GM12874 (cell line): ENCODE measurements around the gene C19orf38.

ENCODE experiments used
- TF ChIP-seq, protein P1 (sequence below): IDR thresholded peaks from 2 replicates; pipeline ENCODE4 v1.5.1; 2011; ENCODE audit warnings: low read depth, mild to moderate bottlenecking, control low read depth, low read length, moderate library complexity; ENCODE audit not compliant: insufficient read depth

C19orf38 gene

DNA sequence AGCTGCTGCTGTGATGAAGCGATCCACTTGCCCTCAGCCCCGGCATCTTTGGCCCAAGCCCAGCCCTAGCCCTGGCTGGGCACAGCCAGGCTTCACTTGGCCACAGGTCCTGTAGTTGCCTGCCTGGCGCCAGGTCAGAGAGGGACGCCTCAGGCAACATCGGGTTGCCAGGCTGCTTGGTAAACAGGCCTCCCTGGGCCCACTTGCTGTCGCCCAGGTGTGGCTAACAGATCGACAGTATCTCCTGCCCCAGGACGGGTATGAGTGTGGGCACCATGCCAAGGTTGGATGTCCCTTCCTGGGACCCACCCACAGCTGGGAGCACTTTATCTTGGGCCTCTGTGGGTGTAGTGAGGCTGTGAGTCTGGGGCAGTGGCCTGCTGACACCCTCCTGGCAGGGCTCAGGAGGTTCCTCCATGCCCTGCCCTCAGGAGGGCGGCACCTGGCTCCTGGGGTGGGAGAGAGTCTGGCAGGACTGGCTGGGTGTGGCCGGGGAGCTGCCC is 51.0 kb downstream of the C19orf38 start:
- TF ChIP-seq, protein P1, sequence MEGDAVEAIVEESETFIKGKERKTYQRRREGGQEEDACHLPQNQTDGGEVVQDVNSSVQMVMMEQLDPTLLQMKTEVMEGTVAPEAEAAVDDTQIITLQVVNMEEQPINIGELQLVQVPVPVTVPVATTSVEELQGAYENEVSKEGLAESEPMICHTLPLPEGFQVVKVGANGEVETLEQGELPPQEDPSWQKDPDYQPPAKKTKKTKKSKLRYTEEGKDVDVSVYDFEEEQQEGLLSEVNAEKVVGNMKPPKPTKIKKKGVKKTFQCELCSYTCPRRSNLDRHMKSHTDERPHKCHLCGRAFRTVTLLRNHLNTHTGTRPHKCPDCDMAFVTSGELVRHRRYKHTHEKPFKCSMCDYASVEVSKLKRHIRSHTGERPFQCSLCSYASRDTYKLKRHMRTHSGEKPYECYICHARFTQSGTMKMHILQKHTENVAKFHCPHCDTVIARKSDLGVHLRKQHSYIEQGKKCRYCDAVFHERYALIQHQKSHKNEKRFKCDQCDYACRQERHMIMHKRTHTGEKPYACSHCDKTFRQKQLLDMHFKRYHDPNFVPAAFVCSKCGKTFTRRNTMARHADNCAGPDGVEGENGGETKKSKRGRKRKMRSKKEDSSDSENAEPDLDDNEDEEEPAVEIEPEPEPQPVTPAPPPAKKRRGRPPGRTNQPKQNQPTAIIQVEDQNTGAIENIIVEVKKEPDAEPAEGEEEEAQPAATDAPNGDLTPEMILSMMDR = no peak

DNA sequence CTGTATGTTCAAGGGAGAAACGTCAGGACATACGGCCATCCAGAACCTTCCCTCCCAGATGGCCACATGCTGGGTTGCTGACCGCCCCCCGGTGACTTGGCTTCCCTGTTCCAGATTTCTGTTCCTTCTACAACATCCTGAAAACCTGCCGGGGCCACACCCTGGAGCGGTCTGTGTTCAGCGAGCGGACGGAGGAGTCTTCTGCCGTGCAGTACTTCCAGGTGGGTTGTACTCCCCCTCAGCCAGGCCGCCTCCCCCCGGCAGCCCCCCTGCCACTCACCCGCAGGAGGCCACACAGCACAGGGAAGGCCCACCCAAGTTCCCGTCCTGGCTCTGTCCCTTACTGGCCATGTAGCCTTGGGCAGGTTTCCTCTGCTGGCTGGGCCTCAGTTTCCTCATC is 59.7 kb downstream of the C19orf38 start:
- TF ChIP-seq, protein P1 = no peak

DNA sequence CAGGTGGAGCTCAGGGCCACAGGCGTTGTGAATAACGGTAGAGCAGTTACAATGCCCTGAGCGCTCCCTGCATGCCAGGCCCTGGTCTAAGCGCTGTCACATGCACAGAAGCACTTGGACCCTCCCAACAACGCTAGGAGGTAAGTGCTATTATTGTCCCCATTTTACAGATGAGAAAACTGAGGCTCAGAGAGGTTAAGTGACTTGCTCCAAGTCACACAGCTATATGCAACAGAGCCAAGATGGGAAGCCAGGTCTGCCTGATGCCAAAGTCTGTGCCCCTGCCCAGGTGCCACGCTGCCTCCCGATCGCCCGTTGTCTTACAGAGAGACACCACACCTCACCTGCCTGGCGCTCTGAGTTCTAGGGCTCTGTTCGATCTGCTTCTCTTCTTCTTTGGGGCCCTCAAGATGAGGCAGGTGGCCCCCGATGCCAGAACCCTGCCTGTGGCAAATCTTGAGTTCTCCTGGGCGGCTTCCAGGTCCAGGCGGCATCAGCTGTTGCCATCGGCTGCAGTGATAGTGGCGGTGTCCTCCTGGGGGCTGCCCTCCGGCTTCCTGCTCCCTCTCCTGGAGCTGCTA is 60.3 kb downstream of the C19orf38 start:
- TF ChIP-seq, protein P1 = no peak

DNA sequence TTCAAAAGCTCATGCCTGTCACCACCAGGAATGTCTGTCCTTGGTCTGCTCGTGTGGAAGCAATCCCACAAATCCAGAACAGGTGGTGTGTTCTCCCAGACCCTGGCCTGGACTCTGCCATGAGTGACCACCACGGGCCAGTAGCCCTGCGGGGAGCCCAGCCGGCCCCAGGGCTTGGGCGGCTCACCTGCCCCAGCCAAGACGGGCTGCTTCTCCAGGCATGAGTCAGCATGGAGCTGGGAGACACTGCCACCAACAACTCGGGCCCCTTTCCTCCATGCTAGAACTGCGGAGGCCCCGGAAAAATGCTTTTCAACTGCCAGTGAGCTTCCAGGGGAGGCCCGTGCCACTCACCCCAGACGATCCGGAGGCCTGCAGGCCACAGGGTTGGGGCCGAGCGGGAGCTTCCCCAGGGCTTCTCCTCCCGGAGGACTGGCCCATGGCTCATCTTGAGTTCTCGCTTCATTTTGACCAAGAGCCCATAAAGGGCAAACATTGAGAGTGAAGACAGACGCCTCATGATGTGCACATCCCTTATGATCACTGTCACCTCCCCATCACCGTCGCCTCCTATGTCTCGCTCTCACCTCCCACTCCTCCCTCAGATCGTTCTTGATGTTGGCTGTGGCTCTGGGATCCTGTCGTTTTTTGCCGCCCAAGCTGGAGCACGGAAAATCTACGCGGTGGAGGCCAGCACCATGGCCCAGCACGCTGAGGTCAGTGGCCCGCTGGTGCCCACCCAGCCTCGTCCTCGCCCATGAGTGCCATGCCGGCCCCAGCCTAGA is 63.6 kb downstream of the C19orf38 start:
- TF ChIP-seq, protein P1 = no peak

DNA sequence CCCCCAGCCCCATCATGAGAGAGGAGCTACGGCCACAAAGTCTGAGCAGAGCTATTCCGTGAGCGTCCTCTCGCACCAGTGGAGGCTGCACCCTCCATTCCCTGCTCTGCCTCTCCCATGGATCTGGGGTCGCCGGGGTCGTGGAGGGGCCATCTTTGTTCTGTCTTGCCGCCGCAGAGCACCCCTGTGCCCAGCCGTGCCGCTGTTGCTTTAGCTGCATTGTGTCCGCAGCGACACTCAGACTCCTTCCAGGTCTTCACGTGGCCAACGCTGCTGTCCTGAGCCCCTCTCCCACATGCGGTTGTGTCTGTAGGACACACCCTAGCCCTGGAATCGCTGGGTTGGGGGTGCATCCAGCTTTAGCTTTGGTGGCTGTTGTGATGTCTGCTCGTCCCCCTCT is 64.4 kb downstream of the C19orf38 start:
- TF ChIP-seq, protein P1 = no peak

DNA sequence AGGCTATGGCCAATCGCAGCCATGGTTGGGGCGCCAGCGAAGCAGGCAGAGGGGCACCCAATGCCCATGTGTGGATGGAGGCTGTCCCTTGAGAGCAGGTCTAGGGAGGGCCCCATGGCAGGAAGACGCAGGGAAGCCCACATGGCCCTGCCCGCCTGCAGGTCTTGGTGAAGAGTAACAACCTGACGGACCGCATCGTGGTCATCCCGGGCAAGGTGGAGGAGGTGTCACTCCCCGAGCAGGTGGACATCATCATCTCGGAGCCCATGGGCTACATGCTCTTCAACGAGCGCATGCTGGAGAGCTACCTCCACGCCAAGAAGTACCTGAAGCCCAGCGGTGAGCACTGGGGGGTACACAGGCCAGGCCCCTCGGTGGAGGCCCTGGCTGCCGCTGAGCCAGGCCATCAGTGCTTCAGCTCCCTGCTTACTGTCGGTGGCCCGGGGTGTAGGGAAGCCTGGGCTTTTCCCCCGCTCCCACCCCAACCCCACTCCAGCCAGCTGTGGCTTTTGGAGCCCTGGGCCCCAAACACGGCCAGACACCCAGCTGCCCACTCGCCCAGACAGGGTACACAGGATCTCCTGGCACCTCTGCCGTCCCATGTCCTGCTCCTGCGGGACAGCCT is 65.6 kb downstream of the C19orf38 start:
- TF ChIP-seq, protein P1 = no peak
